Caki2 (cell line): ENCODE measurements around the gene DDC. TPM values are rescaled to one million over a fixed set of nuclear protein-coding genes. Genes with fewer than 3 reads are reported as not detected.
"Not testable (repeated sequence)": the region's sequence is repeated elsewhere in the genome, so short reads cannot be mapped to it uniquely, and the experiment has no call there.

Experiments used
- DNase-seq: peaks from one replicate; pipeline ENCODE4 v3.0.0-alpha.2; 2015; ENCODE audit warnings: low read depth
- in situ Hi-C: cut with HindIII; loops from 2 replicates; pipeline ENCODE4 v1.10.0; 2016; ENCODE audit warnings: low sequenced_read_pairs, low pct_unique_long_range_greater_than_20kb, mixed read lengths
- total RNA-seq: library from RNA; depleted of rRNA; stranded (reverse); fragments of >200 nt; shearing (Covaris generic); gene quantifications from 2 replicates; pipeline ENCODE4 v1.2.3, GENCODE V29; 2014; ENCODE audit warnings: low replicate concordance

The DDC gene
- total RNA-seq, 1 experiment from 2014 or later = 4.4 TPM

- DNase-seq = no peak
- in situ Hi-C loops = no loop called here
Measured at GRCh38 chr7:50475340-50475739, 89.9 kb downstream of the DDC start.

DNA sequence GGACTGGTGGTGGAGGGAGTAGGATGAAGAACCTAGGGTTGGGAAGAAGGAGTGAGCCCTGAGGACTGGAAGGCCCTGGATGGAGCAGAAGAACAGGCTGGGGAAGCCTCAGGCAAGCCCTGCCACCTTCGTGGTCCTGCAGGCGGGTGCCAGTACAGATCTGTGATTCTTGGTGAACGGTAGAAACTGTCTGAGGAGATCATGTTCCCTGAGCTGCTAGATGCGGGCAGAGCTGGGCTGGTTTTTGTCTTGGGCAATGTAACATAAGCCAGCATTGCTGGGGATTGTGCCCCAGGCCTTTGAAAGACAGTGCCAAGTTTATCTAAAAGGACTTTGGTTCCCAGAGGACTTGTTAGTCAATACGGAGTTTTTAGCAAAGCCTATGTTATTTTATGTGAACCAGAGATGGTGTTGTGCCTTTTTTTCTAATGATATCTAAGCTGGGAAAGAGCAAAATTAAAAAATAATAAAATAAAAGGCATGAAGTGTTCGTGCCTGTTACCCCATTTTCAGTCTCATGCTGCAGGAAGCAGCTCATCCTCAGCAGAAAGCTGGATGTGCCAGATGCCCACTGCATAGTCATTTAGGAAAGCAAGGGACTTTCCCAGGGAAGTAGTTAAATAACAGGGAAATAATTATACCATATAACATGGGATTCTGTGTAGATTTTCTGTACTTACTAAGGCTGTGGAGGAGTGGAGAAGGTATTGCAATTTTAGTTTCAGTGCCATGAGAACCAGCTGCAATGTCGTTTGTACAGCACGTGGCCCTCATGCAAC is 90.6 kb downstream of the DDC start:
- no peak for DNase-seq
- in situ Hi-C loops = no loop called here

- no peak for DNase-seq
- in situ Hi-C loops = no loop called here
Measured at GRCh38 chr7:50473531-50473930, 91.7 kb downstream of the DDC start.

DNA sequence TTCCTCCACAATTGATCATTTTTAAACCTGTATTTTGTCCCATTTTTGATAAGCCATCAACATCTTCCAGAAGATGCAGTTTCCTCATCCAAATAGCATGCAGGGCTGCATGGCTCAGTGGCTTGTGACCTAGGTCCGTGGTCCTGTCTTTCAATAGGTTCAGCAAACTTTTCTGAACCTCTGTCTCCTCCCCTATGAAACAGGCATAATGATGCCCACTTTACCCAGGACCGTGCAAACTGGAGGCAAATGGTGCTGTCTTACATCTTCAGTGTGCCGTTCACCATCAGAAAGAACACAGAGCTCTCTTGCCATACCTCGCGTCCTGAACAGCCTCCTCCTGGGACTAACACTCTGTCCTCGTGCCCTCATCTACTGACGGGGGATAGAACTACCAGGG is 92.8 kb downstream of the DDC start:
- no peak for DNase-seq
- in situ Hi-C loops = no loop called here

GRCh38 chr7:50471970-50472369 is 93.2 kb downstream of the DDC start:
- DNase-seq = no peak
- in situ Hi-C loops = no loop called here

GRCh38 chr7:50470250-50471163 is 94.7 kb downstream of the DDC start:
- in situ Hi-C loops = no loop called here
- no peak for DNase-seq

GRCh38 chr7:50469181-50469580 is 96.0 kb downstream of the DDC start:
- in situ Hi-C loops = no loop called here
- no peak for DNase-seq

- DNase-seq = peak; percentile 57
- in situ Hi-C loops = no loop called here
Measured at GRCh38 chr7:50467817-50468610, 97.2 kb downstream of the DDC start.

DNA sequence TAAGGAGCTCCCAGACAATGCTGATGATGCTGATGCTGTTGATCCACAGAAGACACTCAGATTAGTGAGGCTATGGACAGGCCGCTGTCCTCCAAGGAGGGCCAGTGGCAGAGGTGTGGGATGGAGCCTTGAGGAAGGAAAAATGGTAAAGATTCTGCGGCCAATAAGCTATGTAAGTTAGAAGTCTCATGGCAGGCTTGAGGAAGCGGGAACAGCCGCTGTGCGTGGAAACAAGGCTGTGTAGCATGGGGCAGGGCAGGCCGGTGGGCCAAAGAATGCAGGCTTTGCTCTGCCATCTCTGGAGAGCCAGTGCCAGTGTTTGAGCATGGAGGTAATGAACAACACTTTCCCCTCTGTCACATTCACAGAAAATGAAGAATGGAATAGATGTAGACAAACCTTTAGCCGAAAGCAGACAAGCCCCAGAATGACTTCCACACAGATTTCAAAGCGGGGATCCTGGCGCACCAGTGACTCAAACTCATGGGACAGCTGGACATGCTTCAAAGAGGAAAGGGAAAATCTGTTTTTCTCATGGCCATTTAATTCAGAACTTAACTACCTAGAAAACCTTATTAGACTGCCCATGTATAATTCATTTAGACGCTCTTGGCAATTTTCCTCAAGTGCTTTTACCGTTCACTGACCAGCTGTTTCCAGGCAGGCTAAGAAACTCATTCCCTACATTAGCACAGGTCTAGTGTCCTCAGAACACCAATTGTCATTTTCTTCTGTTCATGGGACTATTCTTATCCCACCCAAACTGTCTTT is 98.2 kb downstream of the DDC start:
- in situ Hi-C loops = no loop called here
- no peak for DNase-seq

GRCh38 chr7:50463035-50463434 is 102.2 kb downstream of the DDC start:
- DNase-seq = no peak
- in situ Hi-C loops = no loop called here

GRCh38 chr7:50462361-50462760 is 102.8 kb downstream of the DDC start:
- in situ Hi-C loops = no loop called here
- no peak for DNase-seq

DNA sequence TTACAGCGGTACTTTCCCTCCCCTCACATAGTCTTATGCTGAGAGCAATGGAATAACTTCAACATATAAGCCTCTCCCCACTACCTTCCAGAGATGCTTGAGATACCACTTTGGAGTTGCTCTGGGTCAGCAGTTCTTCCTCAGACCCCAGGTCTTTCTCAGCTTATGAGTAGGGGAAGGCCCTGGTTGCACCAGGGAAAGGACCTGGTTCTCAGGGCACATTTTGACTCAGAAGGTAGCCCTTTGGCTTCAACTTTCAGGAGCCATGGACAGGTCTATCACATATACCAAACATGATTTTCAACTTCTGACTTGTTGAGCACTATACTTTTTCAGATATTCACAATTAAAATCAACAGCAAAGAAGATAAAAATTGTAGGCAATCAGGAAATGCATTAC is 103.5 kb downstream of the DDC start:
- in situ Hi-C loops = no loop called here
- DNase-seq = no peak

DNA sequence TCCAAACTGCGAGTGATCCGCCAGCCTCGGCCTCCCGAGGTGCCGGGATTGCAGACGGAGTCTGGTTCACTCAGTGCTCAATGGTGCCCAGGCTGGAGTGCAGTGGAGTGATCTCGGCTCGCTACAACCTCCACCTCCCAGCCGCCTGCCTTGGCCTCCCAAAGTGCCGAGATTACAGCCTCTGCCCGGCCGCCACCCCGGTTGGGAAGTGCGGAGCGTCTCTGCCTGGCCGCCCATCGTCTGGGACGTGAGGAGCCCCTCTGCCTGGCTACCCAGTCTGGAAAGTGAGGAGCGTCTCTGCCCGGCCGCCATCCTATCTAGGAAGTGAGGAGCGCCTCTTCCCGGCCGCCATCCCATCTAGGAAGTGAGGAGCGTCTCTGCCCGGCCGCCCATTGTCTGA is 106.0 kb downstream of the DDC start:
- in situ Hi-C loops = not testable (repeated sequence)

GRCh38 chr7:50458651-50459050 is 106.6 kb downstream of the DDC start:
- in situ Hi-C loops, DNase-seq: not testable (repeated sequence)

More for the DNA sequence above, 106.0 kb downstream of the DDC start:
- not testable (repeated sequence) for DNase-seq

- in situ Hi-C loops = no loop called here
- DNase-seq = no peak
Measured at GRCh38 chr7:50456371-50457123, 108.7 kb downstream of the DDC start.

DNA sequence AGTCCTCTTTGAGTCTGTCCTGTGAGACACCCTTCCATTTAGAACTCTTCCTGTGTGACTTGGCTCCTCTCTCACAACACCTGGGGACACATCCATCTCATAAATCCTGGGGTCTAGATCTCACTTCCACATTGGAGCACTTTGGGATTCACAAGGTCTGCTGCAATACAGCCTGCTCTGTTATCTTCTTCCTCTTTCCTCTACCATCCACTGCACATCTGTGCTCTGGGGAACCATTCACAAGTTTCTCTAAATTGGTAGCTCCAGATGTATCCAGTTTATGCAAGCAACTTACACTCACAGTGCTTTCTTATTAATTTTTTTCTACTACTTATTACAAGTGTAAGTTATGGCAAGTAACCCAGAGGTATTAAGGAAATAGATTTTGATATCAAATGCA is 109.5 kb downstream of the DDC start:
- in situ Hi-C loops = no loop called here

GRCh38 chr7:50454968-50455367 is 110.2 kb downstream of the DDC start:
- no peak for DNase-seq
- in situ Hi-C loops = no loop called here

More for the DNA sequence above, 109.5 kb downstream of the DDC start:
- no peak for DNase-seq
